AG20443 (cell line): ENCODE results near the gene KCNH1.
A peak's percentile ranks its signal among the peaks of the same experiment; 100 is the strongest.
"Not testable (repeated sequence)": the region's sequence is repeated elsewhere in the genome, so short reads cannot be mapped to it uniquely, and the experiment has no call there.

Experiments used
- DNase-seq: peaks from one replicate; pipeline ENCODE4 v3.0.0; 2012; ENCODE audit warnings: low spot score, mixed read lengths

The KCNH1 gene

DNA sequence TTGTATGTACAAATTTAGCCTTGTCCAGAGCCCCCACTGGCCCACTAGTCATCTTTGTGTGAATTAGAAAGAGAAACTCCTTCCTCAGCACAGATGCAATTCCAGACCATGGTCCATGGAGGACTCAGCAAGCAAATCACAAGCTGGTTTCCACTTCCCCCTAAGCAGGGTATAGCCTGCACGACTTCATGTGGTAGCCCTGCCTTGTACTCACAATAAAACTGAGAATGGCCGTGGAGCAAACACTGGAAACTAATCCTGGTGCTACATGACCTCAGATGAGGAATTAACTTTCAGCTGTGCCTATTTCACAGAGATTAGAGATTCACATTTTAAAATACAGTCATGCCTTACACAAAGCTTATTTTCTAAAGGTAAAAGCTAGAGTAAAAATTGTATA is 32.5 kb downstream of the KCNH1 start:
- DNase-seq: no peak

DNA sequence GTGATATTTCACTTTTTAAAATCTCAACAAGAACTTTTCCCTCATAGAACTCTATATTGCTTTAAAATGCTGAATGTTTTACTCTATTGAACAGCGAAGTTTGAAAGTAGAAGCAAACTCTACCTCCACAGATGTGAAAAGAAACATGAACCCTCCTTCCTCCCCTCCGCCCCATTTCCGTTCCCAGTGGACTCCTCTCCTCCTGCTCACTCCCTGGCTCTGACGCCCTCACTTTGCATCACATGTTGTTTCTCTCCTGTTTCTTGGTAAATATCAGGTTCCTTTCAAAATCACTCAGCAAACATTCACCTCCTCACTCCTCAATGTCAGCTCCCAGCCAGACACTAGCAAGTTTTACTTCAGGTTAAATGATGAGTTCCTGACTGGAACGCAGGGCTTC is 34.6 kb downstream of the KCNH1 start:
- DNase-seq: no peak

DNA sequence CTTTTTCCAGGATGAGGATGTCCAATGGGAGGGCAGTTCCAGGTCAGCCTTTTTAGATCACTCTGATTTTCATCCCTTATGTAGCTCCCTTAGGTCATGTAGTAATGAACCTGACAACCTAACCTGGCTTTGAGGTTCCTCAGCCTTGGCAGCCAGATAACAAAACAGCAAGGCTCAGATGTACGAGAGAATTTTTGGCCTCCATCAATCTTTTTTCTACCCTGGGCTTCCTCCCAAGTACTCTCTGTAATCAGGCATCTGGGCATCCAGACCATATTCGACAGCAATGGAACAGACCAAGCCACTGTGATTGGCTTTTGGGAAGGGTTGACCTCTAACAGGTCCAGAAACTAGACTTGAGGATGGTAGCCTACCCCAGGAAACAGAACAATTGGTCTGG is 38.6 kb downstream of the KCNH1 start:
- DNase-seq: no peak

DNA sequence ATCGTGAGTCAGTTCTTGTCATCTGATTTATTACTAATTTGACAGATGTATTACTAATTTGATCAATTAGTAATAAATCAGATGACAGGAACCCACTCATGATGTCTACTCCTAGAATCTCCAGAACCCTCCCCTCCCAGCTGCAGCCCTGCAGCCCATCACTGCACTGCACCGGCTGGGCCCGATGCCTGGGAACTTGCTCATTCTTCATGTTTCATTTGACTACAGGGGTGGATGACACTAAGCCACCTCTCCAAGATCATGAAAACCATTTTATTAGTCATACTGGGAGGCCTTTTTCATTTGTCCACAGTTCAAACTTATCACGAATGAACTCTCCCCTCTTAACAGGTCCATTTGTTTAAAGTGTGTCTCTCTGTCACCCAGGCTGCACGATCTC is 41.0 kb downstream of the KCNH1 start:
- no peak for DNase-seq

DNA sequence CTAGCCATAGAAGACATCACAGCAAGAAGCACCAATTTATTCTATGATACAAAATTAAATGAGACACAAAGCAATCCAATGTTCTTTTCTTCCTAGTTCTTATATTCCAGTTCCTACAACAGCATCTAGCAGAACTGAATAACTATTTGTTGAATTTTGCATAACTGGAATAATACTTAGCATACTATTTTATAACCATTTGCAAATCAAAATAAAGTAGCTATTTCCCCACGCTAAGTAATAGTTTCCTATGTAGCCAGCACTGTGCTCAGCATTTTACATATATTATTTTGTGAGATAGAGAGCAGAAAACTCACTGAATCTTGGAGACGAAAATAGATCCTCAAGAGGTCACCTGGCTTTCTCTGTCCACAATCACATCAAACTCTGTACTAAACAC is 42.1 kb downstream of the KCNH1 start:
- no peak for DNase-seq

DNA sequence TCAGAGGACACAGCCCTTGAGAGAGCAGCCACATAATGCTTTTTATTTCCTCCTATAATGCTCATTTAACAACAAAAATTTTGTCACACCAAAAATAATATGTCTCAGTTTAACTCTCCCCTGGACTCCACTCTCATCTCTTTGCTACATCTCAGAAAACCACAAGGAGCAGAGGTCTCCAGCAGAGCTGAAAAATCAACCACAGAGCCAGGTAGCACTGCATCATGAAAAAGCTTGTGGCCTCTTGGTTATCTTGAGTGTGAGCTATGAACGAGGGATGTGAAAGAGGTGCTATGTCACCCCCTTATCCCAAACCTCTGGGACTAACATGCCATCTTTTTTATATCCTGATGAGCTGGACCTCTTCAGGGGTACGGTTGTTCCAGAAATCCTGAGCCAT is 44.4 kb downstream of the KCNH1 start:
- DNase-seq: no peak

DNA sequence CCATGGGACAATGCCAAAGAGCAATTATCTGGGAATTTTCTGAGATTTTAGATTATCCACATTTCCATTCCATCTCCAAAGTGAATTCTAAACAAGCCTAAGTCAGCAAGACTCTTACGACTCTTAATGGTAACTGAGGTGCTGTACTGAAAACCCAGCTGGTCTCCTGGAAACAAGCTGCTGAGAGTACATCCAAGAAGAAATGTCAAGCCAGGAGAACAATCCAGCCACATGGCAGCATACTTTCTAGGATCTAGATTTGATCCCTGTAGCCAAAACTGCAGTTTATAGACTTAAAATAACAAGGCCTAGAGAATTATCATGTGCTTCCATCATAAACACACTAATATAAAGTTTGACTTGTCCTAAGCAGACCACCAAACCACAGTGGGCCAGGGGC is 45.8 kb downstream of the KCNH1 start:
- no peak for DNase-seq

DNA sequence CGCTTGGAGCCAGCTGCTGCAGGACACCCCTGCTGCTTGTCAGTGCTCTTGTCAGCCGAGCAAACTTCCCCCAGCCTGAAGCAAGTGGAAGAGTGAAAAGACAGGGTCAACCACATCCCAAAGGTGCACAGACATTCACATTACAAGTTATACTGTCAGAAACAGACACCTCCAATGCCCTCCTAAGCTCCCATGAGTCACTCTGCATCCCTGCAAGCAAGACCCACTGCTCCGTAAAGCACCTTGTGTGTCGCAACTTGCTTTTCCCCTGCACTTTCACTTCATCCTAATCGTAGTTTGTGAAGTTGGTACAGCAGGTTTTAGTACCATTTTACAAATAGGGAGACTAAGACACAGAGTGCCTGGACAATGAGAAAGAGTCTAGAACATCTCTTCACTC is 51.1 kb downstream of the KCNH1 start:
- DNase-seq: no peak

DNA sequence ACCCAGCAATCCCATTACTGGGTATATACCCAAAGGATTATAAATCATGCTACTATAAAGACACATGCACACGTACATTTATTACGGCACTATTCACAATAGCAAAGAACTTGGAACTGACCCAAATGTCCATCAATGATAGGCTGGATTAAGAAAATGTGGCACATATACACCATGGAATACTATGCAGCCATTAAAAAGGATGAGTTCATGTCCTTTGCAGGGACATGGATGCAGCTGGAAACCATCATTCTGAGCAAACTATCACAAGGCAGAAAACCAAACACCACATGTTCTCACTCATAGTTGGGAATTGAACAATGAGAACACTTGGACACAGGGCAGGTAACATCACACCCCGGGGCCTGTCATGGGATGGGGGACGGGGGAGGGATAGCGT is 52.5 kb downstream of the KCNH1 start:
- not testable (repeated sequence) for DNase-seq

DNA sequence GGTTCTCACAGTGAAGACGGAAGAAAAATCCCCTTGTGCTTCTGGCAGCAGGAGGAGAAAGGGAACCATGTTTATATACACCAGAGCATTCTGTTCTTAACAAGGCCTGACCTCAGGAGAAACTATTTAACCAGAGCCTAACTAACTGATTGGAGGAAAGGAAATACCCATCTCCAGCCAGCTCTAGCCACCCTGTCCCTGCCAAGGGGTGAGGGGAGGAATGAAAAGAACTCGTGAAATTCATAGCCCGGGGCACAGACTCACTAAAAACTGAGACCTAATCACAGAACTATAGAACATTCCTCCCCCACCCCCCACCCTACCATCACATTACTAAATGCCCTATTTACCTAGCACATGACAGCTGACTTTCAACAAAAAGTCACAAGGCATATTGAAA is 65.0 kb downstream of the KCNH1 start:
- no peak for DNase-seq

DNA sequence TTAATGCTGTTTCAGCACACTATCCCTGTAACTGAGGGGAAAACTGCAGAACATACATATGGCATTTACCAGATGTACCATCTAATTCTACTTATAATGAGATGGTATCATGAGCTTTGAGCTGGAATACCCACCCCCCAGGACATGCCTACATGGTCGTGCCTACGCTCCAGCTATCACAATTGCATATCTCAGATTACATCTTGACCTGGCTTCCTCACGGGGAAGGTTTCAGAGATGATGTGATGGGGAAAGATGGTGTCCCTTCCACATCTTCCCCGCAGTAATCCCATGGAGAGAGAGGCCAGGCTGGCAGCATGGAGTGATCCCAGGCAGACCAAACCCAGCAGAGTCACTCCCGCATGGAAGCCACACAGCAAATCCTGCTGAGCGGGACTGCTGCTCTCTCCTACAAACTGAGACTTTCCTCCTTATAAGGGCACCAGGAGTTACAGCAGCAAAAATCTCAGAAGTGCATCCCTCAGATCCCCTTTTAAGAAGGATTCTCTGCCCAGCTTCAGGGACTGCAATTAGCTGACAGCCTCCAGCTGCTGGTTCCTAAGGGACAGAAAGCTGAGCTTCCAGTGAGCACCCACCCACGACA is 67.1 kb downstream of the KCNH1 start:
- no peak for DNase-seq

DNA sequence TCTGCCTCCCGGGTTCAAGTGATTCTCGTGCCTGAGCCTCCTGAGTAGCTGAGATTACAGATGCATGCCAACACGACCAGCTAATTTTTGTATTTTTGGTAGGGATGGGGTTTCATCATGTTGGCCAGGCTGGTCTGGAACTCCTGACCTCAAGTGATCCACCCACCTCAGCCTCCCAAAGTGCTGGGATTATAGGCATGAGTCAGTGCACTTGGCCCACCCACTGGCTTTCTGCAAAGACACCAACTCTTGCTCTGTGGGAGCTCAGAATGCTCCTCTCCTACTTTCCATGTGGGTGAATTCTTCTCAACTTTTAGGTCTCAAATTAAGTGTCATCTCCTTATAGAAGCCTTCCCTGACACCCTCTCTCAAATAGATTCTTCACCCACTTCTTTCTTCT is 92.1 kb downstream of the KCNH1 start:
- DNase-seq: not testable (repeated sequence)

DNA sequence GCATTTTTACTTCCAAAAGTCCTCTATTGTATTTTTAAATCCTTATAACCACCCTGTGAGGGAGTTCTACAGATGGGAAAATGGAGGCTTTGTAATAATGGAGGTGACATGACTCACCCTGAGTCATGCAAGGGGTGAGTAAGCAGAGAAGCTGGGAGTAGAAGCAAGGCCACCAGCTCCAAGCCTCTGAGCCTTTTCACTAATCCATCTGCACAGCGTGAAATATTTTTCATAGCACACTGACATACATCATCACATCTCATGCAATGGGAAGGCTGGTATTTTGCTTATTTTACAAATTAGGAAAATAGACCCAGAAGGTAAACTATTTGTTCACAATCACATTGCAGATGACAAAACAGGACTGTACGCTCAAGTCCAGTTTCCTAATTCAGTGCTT is 96.9 kb downstream of the KCNH1 start:
- peak; percentile 82 for DNase-seq

DNA sequence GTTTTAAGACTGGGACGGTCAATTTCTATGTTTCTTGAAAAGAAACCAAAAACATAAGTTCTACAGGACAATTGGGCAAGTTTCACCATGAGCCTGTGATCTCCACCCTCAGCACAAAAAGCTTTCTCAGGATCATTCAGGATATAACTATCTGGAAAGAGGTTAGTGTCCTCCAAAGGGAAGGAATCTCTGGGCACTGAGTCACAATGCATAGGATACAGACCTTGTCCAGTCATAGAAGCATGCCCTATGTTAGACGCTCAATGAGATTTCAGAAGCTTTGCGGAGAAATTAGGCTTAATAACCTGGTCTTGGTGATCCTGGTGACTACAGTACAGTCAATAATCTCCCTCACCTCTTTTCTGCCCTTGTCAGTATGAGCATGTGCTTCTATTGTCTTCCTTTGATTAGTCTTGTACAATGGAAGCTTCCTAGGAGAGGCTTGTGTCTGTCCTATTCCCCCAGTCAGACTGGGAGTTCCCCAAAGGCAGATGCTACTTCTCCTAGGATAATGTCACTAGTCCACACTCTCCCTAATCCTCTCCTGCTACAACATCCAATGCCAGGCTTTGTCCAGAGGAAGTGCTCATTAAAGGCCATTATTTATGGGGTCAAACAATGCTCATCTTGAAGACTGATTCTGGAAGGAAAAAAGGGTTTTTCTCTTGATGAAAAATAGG is 97.4 kb downstream of the KCNH1 start:
- no peak for DNase-seq

DNA sequence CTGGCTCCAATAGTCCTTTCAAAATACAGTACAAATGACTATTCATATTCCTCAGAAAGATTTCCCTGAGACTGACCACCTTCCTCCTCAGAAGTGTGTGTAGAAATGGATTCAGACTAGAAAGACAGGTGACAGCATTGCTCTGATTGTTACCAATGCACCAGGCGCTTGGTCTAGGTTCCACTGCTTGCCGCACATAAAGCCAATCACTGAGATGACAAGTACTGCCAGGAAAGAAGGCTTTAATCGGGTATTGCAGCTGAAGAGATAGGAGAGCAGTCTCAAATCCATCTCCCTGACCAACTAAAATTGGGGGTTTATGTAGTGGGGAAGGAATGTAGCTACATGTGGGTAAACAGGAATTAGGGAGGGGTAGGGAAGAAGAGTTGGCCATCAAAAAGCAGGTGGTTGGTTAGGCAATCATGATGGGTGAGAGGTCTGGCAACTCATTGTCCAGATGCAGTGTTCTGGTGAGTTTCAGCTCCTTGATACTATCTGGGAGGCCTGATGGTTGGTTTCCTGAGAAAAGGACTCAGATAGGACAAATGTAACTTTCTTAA is 98.0 kb downstream of the KCNH1 start:
- DNase-seq: no peak

DNA sequence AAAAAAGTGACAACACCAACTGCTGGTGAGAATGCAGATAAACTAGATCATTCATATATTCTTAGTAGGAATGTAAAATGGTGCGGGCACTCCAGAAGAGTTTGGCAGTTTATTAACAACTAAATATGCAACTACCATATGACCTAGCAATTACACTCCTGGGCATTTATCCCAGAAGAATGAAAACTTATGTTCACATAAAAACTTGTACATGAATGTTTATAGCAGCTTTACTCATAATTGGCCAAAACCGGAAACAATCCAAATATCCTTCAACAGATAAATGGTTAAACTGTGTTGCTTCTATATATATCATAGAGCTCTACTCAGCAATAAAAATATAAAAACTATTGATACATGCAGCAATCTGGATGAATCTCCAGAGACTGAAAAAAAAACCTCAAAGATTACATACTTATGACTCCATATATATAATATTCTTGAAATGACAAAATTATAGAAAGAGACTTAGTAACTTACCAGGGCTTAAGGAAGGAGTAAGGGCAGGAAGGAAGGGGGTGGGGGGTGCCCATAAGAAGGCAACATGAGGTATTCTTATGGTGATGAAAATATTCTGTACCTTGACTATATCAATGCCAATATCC is 99.9 kb downstream of the KCNH1 start:
- no peak for DNase-seq

DNA sequence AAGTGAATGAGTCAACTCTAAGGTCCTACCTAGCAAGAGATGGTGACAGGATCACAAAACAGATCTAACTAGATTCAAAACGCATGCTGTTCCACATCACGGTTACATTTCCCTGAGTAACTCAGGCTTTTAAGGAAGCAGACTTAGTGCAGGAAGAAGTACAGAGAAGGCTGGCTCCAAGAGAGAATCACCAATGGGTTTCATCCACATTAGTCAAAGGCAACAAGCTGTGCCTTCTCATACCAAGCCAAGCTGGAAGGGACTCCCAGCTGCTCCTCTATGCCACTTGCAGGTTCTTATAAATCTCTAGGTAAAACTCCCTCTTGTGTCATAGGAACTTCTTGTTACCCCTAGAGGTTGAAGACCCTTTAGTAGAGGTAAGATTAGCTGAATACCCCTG is 109.0 kb downstream of the KCNH1 start:
- DNase-seq: no peak

DNA sequence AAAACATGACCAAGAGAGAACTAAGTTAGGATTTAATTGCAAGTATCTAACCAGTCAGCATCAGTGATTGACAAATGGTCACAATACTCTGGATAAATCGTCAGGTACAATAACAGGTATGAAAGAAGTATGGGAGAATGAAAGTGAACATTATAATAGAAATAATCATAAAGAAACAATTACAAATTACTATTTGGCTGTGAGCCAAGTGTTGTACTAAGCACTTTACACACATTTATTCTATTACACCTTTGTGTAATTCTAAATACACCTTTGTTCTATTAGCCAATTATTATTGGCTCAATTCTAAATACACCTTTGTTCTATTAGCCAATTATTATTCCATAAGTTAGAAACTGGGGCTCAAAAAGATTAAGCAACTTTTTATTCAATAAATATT is 114.7 kb downstream of the KCNH1 start:
- DNase-seq: no peak

DNA sequence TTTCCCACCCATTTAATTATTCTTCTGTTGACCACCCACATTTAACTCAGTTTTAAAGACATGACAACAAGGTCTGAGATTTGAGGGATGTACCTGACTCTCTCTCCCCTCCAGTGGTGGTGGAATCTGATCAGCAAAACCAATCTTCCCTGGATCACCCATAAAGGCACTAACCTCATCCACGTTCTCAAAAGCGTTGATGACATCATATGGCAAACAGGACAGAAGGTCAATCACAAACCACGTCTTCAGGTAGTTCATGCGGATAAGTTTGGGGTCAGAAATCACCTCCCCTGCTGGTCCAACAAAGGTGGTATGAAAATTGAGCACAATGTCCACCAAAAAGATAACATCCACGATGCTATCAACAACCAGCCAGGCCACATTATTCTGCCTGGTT is 115.3 kb downstream of the KCNH1 start:
- DNase-seq: no peak

DNA sequence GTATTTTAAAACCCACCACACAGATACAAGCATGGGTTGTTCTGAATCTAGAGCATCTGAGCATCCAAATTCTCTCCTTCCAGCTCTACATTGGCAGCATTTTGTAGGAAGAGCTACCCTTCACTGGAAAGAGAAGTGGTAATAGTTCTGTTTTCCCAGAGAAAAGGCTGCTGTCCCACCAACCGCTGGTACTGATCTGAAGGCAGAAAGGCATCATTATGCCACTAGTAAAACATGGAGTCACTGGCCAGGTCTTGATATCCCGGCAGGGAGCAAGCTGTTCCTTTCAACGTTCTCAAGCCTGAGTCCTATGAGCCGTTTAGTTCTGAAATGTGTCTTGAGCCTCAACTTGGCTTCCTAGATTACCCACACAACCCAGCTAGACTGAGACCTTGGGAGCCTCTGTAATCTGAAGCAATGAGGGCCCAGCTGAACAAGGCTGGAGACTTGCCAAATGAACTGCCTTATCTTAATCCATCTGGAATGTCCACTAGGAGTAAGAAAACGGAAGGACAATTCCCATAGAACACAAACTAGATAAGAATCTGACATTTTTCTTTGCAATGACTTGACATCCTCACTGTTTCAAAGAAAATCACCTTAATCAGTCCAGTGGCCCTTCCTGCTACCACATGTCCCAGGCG is 116.8 kb downstream of the KCNH1 start:
- no peak for DNase-seq

DNA sequence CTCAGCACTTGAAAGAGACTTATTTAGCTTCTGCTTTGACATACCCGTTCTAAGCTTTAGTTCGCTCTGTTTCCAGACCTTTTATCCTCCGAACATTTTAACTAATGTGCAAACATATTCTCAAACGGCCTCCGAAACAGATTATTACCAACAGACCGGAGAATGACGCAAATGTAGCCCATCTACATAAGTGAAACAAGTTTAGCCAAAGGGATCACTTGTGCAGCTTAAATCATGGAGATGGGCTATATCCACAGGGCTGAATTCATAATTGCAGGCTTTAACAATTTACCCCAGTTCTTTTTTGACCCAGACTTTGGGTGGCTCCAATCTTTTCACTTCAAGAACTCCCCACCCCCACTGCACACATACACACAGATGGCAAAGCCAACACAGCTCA is 119.7 kb downstream of the KCNH1 start:
- DNase-seq: no peak

DNA sequence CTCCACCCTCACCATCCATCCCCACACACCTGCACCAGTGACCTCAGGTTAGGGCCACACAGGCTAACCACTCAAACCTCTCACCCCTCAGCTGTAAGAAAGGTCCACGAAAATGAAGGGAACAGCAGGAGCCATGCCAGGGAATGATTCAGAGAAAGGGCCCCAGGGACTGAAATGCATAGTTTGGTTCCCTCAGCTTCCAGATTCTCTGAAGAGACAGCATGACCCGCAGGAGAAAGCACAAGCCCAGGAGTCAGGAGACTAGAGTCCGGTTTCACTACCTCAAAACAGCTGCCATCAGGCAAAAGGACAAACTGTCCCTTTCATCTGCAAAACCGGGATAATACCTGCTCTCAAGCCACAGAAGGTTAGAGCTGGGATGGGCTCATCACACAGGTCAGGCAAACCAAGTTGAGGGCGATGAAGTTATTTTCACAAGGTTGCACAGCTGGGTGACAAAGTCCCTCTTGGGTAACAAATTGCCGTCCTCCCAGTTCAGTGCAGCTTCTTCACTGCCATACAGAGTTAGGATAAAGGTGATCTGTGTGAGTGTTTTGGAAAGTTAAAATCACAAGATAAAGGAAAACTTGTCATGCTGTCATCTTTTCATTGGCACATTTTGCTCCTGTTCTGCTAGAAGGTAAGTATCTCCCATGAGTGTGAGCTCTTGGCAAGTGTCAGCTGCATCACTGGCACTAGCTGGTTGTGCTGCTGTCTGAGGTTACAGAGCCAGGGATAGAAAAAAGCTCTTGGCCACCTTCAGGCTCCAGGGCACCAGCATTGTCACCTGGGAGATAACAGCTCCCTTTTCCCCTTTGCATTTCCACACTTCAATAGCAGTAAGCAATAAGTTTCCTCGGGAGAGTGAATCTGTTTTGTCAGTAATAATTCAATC is 120.4 kb downstream of the KCNH1 start:
- peak; percentile 29 for DNase-seq
